NCI-H2107 (cell line): ENCODE results near the gene SUPT6H.

Experiments
- DNase-seq: peaks from one replicate; lab custom pipeline; 2025; lab: John Stamatoyannopoulos, UW

The SUPT6H gene

GRCh38 chr17:28661635-28662526 is at the start of gene SUPT6H, which contains the start of gene SDF2:
Gene SUPT6H, plus strand, starts transcription at chr17:28662205. Its CDS starts 11,197 bp downstream, at chr17:28673402.
Gene SDF2, minus strand, starts transcription at chr17:28661906. Its CDS starts 30 bp downstream, at chr17:28661876.
- peak; percentile 69 for DNase-seq

DNA sequence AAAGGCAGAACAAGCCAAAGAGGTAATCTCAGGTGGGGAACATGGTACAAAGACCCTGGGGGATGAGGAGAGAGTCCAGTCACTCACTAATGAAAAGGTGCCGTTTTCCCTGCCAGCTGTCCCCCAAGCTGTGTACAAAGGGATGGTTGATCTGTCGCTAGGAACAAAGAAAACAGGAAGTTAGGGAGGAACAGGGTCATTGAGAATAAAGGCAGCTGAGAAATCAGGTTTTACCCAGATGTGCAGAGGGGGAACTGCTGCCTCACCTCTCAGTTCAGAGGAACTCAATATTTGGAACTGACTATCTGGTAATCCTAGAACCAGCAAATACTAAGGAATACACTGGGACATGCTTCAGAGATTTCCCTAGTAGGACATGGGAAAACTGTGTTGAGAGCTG is 49.5 kb upstream of the SUPT6H start:
- DNase-seq, result no peak

GRCh38 chr17:28612936-28613872 is 48.8 kb upstream of the SUPT6H start:
- no peak for DNase-seq

DNA sequence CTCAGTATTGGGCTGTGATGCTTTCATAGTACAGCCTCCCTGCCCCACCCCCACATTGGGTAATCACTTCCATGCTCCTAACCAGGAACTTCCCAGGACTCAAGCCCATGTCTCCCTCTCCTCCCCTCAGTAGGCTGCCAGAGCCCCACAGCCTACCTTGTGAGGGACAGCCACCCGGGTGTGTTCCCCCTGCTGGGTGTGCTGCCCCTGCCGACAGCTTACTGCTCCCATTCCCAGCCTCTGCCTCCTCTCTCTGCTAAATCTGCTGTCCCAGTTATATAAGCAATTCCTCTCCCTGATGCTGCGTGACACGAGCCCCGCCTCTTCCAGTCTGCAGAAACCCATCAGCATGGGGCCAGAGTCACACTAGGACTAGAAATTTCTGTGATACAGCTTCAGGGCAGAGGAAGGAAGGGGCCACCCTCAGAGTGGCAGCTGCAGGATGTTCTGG is 48.0 kb upstream of the SUPT6H start, which contains the start of gene RSKR:
RSKR (minus strand) TSS at position 255 of the 451 bp plus-strand sequence; CDS start at position 231, 24 bp downstream.
- no peak for DNase-seq

DNA sequence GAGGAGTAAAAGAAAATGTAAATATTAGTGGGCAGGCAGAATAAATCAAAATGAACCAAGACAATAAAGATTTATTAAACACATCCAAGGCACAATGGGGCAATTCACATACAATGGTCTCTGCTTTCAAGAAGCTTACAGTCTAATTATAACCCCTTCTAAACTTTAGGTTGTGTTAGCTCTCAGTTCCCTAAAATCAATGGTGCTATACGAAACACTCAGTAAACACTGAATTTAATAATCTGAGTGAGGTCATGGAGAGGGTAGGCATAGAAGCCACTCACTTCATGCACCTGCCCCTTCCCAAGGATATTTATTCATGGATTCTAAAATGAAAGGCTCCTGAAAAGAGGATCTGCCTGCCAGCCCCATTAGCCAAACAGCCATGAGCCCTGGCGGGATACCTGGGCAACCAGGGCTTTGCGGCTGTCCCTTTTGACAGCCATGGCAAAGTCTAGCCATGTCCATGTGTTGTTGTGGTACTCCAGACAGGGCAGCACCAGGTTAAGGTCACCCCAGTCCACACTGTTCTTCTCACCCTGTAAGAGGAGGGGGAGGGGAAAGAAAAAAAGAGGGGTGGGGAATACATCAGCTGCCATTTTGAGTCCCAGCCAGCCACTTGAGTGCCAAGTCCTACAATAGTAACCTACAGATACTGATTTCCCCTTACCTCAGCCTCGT is 46.6 kb upstream of the SUPT6H start:
- no peak for DNase-seq

GRCh38 chr17:28616281-28616680 is 45.7 kb upstream of the SUPT6H start:
- no peak for DNase-seq

DNA sequence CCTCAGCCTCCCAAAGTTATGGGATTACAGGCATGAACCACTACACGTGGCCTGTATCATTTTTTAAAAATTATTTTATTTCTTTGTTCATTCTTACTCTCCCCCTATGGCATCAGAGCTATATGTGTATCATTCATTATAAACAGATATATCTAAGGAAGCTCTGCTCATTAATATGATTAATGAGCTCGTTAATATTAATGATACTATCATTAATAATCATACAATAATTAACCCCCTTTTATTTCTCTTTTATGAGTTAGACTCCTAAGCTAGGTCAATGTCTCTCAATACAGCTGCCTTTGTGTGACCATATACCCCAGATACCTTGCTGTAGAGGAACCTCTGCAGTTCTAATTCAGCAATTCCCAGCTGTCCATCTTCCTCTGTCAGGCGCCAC is 43.5 kb upstream of the SUPT6H start:
- no peak for DNase-seq

- DNase-seq, result no peak
Observed at GRCh38 chr17:28620010-28620409, 42.0 kb upstream of the SUPT6H start.

DNA sequence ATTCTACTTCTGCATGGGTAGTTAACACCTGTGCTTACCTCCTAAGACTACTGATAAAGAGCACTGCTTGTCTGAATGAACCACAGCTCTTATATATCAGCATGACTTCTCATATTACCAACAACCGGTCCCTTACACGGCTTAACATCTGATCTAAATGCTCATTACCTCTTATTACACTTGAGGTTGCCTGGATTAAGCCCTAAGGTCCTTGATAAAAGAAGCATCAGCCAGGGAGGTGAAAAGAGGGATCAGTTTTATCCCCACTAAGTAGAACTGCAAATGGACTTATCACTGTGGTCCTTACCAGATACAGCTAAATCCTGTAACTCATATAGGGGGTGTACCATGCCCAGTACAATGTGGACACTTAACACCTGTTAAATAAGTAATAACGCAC is 39.8 kb upstream of the SUPT6H start:
- no peak for DNase-seq

GRCh38 chr17:28623696-28624095 is 38.3 kb upstream of the SUPT6H start:
- no peak for DNase-seq

GRCh38 chr17:28624148-28624547 is 37.9 kb upstream of the SUPT6H start:
- no peak for DNase-seq

DNA sequence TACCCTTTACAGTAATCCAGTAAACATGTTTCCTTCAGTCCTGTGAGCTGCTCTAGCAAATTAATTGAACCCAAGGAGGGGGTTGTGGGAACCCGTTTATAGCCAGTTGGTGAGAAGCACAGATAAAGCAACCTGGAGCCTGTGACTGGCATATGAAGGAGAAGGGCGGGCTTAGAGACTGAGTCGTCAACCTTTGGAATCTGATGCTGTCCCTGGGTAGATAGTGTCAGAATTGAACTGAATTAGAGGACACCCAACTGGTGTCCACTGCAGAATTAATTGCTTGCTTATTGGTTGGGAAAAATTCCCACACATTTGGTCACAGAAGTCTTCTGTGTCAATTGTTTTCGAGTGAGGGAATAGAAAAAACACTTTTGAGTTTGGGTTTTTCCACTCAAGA is 35.2 kb upstream of the SUPT6H start:
- no peak for DNase-seq

GRCh38 chr17:28634206-28634865 is 27.7 kb upstream of the SUPT6H start:
- no peak for DNase-seq

- DNase-seq, result no peak
Observed at GRCh38 chr17:28635506-28635905, 26.5 kb upstream of the SUPT6H start.

DNA sequence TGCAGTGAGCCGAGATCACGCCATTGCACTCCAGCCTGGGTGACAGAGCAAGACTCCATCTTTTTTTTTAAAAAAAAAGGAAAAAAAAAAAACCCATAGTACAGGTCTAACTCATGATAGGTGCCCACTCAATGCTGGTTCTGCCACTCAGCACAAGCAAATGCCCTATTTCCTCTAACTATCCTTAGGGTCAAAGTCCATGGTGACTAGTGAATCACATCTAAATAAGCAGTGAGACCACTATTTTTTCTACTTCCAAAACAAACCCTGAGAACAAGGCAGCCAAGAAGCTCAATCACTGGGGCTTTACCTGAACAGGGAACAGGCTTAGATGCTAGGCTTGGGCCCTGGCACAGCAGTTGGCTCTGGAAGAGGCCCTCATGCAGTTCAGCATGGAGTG is 20.4 kb upstream of the SUPT6H start:
- no peak for DNase-seq

DNA sequence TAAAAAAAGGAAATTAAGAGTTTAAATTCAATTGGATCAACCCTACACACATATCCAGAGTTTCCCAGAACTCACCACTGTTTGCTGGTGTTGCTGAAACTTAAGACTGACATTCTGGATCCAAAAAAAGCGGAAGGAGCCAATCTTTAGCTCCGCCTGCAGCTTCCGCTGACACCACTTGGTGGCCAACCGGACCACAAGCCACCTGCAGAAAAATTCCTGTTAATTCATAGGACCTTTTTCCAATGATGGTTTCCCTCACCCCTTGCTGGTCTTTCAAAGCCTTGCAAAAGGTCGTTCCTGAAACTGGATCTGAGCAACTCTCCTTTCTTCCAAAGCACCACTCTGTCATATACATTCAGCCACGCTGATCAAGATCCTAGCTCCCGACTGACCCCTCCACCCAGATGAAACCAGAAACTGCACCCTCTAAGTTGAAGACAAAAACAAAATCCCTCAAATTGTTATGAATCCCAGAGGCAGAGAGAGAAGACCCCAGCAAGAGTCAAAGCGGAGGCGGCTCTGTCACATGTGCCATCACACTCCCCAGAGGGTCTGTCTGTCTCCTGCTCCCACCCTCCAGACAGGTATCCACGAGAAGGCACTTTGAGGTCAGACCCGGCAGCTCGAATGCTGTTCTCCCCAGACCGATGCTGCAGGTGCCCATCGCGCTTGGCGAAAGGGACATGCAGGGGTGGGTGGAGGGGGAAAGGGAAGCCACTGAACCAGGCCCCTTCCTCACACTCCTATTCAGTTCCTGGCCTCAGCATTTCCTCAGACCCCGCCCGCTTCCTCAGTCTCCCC is 17.8 kb upstream of the SUPT6H start:
- no peak for DNase-seq

- peak; percentile 79 for DNase-seq
Observed at GRCh38 chr17:28644787-28645575, 17.0 kb upstream of the SUPT6H start, which contains the start of gene BLTP2. Gene BLTP2, minus strand, starts transcription at chr17:28645158. Its CDS starts 102 bp downstream, at chr17:28645056.

DNA sequence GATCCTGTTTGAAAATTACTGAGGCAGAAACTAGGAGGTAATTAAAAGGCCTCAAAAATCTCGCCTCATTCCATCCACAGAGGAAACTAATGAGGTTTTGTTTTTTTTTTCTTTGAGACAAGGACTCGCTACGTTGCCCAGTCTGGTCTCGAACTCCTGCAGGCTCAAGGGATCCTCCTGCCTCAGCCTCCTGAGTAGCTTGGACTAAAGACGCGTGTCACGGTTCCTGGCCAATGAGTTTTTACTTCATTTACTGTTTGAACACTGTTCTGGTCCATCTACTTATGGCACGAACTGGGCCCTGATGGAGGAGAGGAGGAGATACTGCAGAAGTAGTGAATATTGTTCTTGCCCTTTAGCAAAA is 16.4 kb upstream of the SUPT6H start:
- DNase-seq, result no peak

DNA sequence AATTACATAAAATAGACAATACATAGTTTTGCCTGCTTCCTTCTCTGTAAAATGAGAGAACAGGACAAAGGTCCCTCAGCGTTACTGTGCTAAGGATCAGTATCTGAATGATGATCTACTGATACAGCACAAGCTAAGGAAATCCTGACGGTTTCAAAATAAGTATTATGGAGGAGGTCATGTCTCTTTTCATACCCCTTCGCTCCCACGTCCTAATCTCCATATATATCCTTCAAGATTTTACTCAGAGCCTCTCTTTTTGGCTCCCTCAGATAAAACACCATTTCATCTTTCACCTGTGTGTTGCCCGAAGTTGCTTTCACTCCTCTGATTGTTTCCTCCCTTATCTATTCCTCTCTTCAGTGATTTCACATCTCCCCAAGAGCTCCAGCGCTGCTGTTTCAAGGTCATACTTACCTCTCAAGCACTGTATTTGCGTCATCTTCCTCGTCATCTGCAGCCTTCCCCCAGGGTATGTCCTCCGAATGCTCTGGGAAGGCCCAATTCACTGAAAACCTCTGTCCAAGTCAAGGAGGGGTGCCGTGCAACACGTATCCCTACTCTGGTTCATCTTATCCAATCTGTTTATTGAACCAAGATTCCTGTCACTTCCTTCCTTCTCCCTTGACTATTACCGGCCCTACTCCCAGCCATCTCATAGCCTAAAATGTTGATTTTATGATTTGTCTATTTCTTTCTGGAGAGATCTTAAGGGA is 15.8 kb upstream of the SUPT6H start:
- no peak for DNase-seq
